AG04449 (cell line): Measurements from ENCODE around the gene NUDT22.

Source experiments
- CTCF ChIA-PET: fragments of 350-600 bp; formaldehyde crosslinking; extraction: SDS; loops from one replicate; lab custom pipeline; 2021; ENCODE audit warnings: antibody characterized with exemption; lab: Yijun Ruan, JAX
- POLR2A ChIA-PET: fragments of 400-600, 350-600 bp; formaldehyde crosslinking; extraction: SDS; loops from one replicate; lab custom pipeline; 2020; ENCODE audit warnings: antibody characterized with exemption, inconsistent platforms; lab: Yijun Ruan, JAX
- DNase-seq: peaks from one replicate; pipeline ENCODE4 v3.0.0-alpha.2; 2010; ENCODE audit warnings: low read depth, low spot score
- H3K4me3 ChIP-seq: 2 replicates; pipeline ENCODE4 v1.5.1; 2011; ENCODE audit warnings: low read depth, mild to moderate bottlenecking, control low read depth, low read length
- TF ChIP-seq, protein P1 (sequence below): IDR thresholded peaks from one replicate; pipeline ENCODE4 v1.5.1; 2011; ENCODE audit warnings: mild to moderate bottlenecking, moderate library complexity, low read length, control low read depth, inconsistent platforms; ENCODE audit not compliant: insufficient read depth; ENCODE audit errors: missing control alignments

The NUDT22 gene

DNA sequence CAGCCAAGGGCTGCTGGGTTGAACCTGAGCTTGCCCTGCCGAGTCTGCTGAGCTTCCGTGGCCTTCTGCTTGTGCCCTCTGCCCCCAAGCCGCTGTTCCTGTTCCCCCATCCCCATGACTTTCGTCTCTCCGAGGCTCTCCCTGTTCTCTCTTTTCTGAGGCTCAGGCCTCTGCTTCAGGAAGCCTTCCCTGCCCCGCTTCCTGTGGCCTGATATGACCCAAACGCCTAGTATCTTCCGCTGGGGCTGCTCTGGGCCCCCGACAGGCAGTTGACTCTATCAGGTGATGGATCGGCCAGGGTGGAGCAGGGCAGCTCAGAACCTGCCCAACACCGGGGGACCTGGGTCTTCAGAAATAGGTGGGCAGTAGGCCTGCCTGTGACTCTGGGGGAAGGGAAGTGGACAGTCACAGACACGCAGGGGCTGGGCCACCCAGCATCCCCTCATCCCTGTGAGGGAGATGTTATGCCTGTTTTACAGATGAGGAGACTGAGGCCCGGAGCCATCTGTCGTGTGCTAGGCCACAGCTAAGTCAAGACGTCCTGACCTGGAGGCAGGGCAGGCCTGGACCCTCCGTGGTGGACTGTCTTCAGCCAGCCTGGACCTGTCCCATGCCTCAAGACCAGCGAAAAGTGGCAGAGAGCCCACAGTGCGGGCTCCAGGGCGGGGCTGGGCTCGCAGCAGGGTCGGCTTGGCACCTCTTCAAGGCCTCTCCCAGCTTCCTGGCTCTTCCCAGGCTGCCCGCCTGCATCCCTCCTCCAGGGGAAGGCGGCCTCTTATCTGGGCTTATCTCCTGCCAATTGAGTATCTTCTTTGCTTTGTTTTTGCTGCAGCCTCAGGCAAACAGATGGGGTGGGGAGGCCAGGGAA is 42.2 kb downstream of the NUDT22 start:
- ChIA-PET CTCF (interaction anchor here (0.7 to 15.2 kb wide), 7 partner anchors 10 to 87 kb away, joined by 3 to 224 read pairs (median 6); partner anchors contain the start of genes CATSPERZ, PLCB3 and PPP1R14B), POLR2A (interaction anchor here (0.6 to 5.5 kb wide), 7 partner anchors 10 to 90 kb away, joined by 3 to 61 read pairs (median 6); partner anchors contain the start of genes BAD, FERMT3, PLCB3 and PPP1R14B)
- TF ChIP-seq, protein P1, sequence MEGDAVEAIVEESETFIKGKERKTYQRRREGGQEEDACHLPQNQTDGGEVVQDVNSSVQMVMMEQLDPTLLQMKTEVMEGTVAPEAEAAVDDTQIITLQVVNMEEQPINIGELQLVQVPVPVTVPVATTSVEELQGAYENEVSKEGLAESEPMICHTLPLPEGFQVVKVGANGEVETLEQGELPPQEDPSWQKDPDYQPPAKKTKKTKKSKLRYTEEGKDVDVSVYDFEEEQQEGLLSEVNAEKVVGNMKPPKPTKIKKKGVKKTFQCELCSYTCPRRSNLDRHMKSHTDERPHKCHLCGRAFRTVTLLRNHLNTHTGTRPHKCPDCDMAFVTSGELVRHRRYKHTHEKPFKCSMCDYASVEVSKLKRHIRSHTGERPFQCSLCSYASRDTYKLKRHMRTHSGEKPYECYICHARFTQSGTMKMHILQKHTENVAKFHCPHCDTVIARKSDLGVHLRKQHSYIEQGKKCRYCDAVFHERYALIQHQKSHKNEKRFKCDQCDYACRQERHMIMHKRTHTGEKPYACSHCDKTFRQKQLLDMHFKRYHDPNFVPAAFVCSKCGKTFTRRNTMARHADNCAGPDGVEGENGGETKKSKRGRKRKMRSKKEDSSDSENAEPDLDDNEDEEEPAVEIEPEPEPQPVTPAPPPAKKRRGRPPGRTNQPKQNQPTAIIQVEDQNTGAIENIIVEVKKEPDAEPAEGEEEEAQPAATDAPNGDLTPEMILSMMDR = no peak
- H3K4me3 ChIP-seq = peak overlapping the region; percentile 64
- DNase-seq = no peak

GRCh38 chr11:64268893-64269539 is 42.9 kb downstream of the NUDT22 start:
- peak overlapping the region; percentile 64 for H3K4me3 ChIP-seq
- ChIA-PET CTCF (interaction anchor here (0.8 to 15.2 kb wide), 7 partner anchors 12 to 65 kb away, joined by 3 to 224 read pairs (median 8); partner anchors contain the start of genes BAD, CATSPERZ, GPR137 and PLCB3), POLR2A (interaction anchor here (0.7 to 5.5 kb wide), 6 partner anchors 11 to 62 kb away, joined by 3 to 61 read pairs (median 9); partner anchors contain the start of genes BAD, FERMT3, PLCB3 and PPP1R14B)
- DNase-seq = no peak
- TF ChIP-seq, protein P1 = no peak

GRCh38 chr11:64269540-64270220 is 43.6 kb downstream of the NUDT22 start:
- H3K4me3 ChIP-seq = peak overlapping the region; percentile 69
- POLR2A ChIA-PET = interaction anchor here (0.6 to 5.5 kb wide), 14 partner anchors 12 to 85 kb away, joined by 3 to 61 read pairs (median 7); partner anchors contain the start of genes BAD, FERMT3, FKBP2 and GPR137
- CTCF ChIA-PET = interaction anchor here (0.8 to 15.2 kb wide), 11 partner anchors 14 to 269 kb away, joined by 3 to 224 read pairs (median 4); partner anchors contain the start of genes BAD, CATSPERZ, GPR137 and PLCB3
- DNase-seq = peak; percentile 99
- TF ChIP-seq, protein P1 = no peak

DNA sequence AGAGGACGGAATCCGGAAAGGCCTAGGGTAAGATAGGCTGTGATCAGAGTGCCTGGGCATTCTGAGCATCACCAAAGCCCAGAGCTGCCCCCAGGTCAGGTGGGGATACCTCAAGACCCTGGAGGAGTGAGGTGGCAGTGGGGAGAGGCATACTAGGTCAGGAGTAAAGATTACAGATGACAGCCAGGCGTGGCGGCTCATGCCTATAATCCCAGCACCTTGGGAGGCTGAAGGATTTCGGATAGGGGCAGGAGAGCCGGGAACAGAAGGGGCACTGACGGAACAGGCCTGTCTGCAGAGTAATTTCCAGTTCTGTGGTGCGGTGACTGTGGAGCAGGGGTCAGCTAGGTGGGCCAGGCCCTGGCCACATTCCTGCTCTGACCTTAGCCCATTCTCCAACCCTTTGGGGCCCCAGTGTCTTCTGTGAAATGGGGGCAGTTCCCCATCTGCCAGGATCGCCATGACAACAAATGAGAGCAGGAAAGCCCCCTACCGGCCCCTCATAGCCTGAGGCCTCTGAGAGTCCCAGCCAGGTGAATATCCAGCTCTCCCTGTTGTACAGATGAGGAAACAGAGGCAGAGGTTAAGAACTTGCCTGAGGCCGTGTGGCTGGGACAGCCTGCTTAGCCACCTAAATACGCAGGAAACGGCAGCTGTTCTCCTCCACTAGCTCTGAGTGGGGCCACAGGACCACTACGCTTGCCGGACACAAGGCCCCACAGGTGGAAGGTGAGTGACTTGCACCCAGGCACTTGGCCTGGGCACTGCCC is 49.1 kb downstream of the NUDT22 start:
- TF ChIP-seq, protein P1 = no peak
- CTCF ChIA-PET = interaction anchor here (1.3 to 5.0 kb wide), 4 partner anchors 8 to 80 kb away, joined by 4 to 20 read pairs (median 8); partner anchors contain the start of gene PLCB3
- POLR2A ChIA-PET = interaction anchor here (1.1 kb wide), 1 partner anchor 30 kb away, joined by 3 read pairs; no protein-coding TSS in a partner anchor
- DNase-seq = no peak
- H3K4me3 ChIP-seq = no peak overlapping the region

DNA sequence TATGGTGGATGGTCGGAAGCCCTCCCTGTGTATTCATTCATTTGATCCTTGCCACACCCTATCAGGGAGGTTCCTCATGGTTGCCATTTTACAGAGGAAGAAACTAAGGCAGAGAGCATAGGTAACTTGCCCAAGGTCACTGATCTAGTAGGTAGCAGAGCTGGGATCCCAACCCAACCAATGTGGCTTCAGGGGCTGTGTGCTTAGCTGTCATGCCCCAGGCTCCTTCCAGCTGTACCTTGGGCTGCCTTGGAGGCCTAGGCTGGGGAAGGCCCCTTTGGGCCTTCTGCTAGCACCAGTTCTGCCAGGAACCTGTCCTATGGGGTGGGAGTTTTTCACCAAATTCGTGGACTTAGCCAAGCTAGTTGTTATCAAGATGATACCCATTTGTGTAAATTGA is 49.8 kb downstream of the NUDT22 start:
- ChIA-PET POLR2A (interaction anchor here (1.1 kb wide), 1 partner anchor 31 kb away, joined by 3 read pairs; no protein-coding TSS in a partner anchor), CTCF (interaction anchor here (1.3 to 5.0 kb wide), 3 partner anchors 25 to 79 kb away, joined by 4 to 20 read pairs (median 7); partner anchors contain the start of gene PLCB3)
- TF ChIP-seq, protein P1 = no peak
- H3K4me3 ChIP-seq = no peak overlapping the region
- no peak for DNase-seq
